Inferior parietal cortex (tissue), 1 donor: Measurements from ENCODE around the gene MMP20.
A peak's percentile ranks its signal among the peaks of the same experiment; 100 is the strongest.

ENCODE experiments used
- DNase-seq: peaks from one replicate; pipeline ENCODE4 v3.0.0-alpha.2; 2016; ENCODE audit errors: extremely low spot score

MMP20 gene

DNA sequence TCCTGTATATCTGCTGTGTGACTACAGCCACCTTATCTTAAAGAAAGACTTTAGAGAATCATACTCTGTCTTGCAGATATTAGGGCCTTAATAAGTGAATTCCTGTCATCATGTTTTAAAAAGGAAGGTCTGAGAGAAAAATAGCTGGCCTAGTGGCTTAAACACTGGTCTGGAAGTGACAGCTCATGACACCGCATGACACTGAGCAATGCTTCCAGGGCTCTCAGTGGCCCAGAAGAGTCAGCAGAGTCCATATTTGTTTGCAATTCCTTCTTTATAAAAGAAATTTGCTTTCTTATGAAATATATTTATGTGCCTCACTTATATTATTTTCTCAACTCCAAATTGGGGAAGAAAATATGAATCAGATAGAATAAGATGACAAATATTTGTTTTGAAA is 33.0 kb downstream of the MMP20 start:
- no peak for DNase-seq

- no peak for DNase-seq
Observed at GRCh38 chr11:102591160-102591718, 33.9 kb downstream of the MMP20 start.

DNA sequence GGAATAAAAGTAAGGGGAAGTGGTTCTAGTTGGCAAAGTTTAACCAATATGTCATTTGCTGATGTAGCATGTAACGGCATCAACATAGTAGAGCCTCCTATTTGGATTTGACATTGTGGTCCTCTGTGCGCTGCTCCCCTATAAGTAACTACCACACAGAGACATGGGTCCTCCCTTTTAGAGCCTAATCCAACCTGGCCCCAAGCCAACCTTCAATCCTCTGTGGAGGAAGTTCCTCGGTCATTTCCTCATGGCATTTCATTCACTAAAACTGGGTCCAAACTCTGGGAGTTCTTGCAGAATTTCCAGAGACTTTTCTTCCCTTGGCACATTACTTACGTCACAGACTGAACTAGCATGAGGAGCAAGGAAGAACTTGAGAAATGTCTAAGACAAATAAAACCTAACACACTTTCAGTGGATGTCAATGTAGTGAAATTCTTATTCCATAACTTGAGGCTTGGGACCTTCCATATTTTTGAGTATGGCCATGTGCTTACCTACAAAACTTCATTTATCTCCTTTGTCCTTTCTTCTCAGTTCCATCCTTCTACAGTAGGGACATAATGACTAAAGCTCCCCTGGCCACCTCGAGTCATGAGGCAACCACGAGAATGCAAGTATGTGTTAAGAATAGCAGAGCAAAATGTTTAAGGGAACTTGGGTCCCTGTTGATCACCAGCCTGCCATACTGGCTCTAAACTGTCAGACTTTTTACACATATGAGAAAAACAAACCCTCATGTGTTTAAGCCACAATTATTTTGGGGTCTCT is 34.7 kb downstream of the MMP20 start:
- no peak for DNase-seq

DNA sequence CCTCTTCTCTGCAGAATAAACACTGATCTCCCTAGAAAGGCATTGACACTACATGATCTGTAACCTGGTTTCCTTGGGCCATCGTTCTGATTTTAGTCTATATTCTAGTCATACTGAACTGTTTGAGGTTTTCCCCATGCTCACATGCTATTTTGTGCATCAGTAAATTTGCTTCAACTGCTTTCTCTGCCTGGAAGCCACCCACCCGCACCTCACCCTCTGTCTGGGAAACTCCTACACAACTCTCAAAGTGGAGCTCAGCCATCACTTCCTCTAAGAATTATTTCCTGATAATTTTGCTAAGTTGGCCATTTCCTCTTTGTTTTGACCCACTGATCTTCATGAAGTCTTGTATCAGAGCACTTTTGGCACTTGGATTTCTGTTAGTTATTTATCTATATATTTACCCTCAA is 36.1 kb downstream of the MMP20 start:
- no peak for DNase-seq

DNA sequence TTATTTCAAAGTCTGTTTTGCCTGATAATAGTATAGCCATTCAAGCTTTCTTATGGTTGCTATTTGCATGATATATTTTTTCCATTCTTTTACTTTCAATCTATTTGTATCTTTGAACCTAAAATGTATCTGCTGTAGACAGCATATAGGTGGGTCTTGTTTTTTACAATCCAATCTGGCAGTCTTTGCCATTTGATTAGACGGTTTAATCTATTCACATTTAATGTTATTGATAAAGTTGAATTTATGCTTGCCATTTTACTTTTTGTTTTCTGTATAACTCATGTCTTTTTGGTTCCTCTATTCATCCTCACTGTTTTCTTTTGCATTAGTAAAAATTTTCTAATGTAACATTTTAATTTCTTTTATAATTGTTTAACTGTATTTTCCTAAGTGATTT is 37.4 kb downstream of the MMP20 start:
- DNase-seq, result no peak

DNA sequence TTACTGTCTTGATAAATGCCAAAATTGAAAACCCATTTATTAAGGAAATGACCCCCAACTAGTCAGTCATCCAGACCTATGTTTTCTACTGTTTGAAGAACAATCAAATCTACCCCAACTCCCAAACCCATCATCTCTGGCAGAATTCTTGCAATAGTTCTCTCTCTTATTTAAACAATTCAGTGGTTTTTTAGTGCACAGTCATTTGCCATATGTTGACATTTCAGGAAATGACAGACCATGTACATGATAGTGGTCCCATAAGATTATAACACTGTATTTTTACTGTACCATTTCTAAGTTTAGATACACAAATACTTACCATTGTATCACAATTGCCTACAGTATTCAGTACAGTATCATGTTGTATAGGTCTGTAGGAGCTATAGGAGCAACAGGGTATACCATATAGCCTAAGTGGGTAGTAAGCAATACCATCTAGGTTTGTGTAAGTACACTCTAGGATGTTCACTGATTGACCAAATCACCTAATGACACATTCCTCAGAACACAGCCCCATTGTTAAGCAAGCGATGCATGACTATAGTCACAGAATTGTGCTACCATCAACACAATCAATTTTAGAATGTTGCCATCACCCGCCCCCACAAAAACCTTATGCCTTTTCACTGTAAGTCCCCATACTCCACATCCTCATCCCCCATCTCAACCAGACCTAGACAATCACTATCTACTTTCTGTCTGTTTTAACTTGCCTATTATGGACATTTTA is 41.8 kb downstream of the MMP20 start:
- DNase-seq, result no peak

- DNase-seq, result no peak
Observed at GRCh38 chr11:102582140-102582539, 43.0 kb downstream of the MMP20 start.

GRCh38 chr11:102581066-102581465 is 44.1 kb downstream of the MMP20 start:
- DNase-seq, result no peak

DNA sequence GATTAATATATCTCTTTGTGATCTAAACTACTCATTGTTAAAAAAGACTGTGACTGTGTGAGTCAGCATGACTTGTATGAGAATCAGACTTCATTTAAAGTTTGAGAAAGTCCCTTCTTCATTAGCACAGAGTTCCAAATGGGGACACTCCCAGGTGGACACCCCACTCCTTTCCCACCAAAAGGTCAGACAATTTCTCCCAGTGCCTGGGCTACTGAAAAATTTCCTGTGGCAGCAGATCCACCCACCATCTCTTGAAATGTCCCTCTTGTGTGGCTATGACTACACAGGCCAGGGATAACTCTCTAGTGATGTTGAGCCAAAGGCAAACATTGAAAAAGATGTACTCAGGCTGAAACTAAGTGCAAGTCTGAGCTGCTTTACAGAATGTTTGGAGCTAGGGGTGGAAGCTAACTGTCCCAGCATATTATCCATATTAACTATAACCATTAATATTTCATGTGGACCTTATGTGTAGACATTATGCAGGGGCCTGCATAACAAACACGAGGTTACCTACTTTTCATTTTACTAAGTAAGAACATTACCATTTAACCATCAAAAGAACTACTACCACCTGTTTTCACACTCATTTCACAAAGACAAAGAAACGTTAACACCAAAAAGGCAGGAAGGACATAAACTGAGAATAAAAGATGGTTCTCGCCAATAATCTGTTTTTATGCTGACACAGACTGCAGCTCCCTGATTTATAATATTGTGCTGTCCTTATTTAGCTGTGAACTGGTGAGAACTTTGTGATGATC is 44.8 kb downstream of the MMP20 start:
- no peak for DNase-seq

GRCh38 chr11:102577723-102578122 is 47.4 kb downstream of the MMP20 start:
- DNase-seq, result no peak

DNA sequence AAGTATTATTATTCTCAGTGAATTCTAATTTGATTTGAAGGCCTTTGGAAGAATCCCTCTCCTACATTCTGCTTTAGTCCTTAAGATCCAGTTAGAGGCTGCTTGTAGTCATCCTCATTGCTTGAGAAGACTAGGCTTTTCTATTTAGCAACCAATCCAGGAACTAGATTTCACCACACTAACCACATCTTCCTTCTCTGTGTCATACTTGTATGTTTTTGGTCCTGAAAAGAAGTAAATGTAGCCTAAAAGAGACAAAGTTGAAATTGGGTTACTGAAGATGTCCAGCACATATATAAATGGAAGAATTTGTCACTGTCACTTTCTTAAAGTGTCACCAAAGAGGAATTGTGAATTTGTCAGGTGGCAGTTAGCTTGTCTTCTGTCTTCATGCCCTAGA is 48.0 kb downstream of the MMP20 start:
- no peak for DNase-seq

DNA sequence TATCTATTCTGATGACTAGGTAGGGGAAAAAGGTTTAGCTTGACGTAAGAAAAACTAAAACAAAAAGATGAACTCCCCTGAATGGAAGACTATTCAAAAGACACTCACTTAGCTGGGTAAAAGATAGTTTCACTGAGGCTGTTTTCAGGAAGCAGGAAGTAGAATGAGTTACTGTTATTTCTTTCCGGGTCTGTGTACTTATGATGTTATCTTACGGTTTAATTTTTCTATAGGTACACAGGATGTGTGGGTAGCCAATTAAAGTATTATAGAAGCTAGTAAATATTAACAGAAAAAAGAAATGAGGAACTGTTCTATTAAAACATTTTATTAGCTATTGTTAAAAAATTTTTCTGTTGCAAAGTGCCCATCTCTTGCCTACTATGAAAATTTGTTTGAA is 48.8 kb downstream of the MMP20 start:
- DNase-seq, result no peak

GRCh38 chr11:102575012-102575411 is 50.1 kb downstream of the MMP20 start:
- no peak for DNase-seq

- DNase-seq, result no peak
Observed at GRCh38 chr11:102573851-102574250, 51.3 kb downstream of the MMP20 start.

GRCh38 chr11:102572554-102573220 is 52.4 kb downstream of the MMP20 start:
- no peak for DNase-seq

GRCh38 chr11:102568851-102569250 is 56.3 kb downstream of the MMP20 start:
- DNase-seq, result no peak

DNA sequence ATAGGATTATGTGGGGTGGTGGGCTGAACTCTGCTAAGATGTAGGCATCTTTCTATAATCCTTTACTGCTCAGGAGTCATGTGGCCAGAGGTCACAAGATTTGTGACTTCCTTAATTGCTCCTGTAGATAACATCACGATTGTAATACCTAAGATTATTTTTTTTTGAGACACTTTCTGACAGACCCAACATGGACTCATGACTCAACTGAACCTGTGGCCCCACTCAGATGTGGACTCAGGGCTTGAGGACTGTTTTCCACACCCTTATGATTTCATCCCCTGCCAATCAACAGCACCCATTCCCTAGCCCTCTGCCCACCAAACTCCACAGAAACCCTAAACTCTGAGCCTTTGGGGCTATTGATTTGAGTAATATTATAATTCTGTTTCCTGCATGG is 59.0 kb downstream of the MMP20 start:
- DNase-seq, result no peak

DNA sequence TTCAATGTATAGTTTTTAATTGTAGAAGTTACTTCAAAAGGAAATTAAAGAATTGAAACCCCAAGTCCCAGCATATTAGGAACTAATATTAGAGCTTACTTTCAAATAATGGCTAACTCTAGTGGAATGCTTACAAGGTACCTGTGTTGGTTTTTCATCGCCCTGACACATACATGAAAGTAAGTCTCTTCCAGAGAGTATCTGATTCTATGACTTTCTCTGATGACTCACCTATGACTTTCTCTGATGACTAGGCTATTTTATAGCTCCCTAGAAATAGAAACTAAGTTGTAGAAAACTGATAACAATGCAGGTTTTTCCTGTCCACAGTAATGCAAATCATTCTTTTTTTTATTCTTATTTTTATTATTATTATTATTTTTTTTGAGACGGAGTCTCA is 61.0 kb downstream of the MMP20 start:
- DNase-seq, result no peak

DNA sequence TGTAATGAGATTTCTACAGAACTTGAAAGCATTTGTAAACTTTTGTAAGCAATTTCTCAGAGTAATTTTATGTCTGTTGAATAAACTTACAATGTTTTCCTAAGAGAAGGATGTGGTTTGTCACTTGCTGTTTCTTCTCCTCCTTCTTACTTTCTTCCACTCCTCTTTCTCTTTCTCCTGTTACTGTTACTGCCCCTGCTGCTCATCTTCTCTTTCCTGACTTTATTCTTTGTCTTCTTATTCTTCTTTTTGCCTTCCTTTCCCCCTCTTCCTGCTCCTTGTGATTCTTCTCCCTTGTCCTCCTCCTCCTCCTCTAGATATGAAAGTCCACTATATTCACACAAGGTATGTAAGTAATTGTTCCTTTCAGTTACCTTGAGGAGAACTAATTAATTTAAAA is 63.5 kb downstream of the MMP20 start:
- no peak for DNase-seq

DNA sequence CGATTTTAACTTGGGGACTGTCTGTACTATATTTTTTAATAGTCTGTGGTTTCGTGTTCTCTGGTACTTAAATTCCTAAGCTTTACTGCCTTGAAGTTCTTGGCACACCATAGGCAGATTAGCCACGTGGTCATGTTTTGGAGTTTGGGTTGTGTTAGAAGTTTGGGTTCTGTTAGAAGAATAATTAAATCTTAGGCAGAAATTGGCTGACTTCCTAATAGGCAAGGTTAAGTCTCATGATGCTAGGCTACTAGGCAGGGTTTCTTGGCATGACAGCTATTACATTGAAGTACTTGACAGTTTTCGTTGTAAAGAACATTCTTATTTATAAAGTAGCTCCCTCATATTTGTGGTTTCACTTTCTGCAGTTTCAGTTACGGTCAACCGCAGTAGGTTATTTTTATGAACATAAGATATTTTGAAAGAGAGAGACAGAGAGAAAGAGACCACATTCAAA is 64.5 kb downstream of the MMP20 start:
- peak; percentile 11 for DNase-seq

DNA sequence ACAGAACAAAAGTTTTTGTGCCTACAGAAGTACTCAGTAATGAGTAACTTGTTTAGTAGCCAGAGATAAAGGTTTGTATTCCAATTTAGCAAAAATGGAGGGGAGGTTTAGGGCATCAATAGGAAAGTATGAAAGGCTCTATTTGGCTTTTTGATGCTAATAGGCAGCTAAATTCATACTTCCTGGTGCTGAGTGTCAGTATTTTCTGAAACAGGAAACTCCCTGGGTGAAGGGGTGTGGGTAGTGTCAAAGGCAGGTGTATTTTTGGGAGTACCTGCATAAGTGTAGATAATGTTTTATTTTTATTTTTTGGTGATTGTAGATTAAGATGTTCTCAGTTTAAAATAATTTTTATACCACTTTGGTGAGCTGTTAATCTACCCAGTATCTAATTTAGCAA is 65.3 kb downstream of the MMP20 start:
- DNase-seq, result no peak

GRCh38 chr11:102555091-102555490 is 70.0 kb downstream of the MMP20 start:
- no peak for DNase-seq
